ENCODE data around the gene PSME2.

DNA sequence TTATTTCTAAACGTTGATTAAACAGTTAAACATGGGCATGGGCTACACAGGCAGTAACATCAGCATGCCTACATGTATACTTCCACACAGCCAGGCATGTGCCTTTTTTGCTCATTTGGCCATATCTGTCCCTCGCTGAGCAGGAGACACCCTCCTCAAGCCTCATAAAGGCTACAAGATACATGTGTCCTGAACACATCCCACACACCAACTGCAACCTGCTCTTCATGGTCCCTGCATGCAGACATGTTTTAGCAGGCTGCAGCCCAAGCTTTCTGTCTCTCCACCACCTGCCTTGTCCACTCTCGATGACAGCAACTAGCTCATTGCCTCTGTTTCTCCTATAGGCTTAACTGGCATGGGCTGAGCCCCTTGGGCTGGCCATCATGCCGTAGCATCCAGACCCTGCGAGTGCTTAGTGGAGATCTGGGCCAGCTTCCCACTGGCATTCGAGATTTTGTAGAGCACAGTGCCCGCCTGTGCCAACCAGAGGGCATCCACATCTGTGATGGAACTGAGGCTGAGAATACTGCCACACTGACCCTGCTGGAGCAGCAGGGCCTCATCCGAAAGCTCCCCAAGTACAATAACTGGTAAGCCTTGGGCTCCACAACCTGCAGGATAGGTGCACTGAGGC is 49.7 kb downstream of the PSME2 start:
- TF ChIP-seq, protein P1, sequence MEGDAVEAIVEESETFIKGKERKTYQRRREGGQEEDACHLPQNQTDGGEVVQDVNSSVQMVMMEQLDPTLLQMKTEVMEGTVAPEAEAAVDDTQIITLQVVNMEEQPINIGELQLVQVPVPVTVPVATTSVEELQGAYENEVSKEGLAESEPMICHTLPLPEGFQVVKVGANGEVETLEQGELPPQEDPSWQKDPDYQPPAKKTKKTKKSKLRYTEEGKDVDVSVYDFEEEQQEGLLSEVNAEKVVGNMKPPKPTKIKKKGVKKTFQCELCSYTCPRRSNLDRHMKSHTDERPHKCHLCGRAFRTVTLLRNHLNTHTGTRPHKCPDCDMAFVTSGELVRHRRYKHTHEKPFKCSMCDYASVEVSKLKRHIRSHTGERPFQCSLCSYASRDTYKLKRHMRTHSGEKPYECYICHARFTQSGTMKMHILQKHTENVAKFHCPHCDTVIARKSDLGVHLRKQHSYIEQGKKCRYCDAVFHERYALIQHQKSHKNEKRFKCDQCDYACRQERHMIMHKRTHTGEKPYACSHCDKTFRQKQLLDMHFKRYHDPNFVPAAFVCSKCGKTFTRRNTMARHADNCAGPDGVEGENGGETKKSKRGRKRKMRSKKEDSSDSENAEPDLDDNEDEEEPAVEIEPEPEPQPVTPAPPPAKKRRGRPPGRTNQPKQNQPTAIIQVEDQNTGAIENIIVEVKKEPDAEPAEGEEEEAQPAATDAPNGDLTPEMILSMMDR (IDR thresholded peaks at IDR 0.05), result no peak
- no peak for TF ChIP-seq POLR2A (IDR thresholded peaks at IDR 0.05)
